HepG2 (cell line): ENCODE results near the gene FABP1. TPM values are rescaled to one million over a fixed set of nuclear protein-coding genes. Genes with fewer than 3 reads are reported as not detected.
A peak's percentile ranks its signal among the peaks of the same experiment; 100 is the strongest.

Source experiments
- ESRRA ChIP-seq: sonication (generic); formaldehyde crosslinking; IDR thresholded peaks from 2 replicates; pipeline ENCODE4 v1.5.1; 2020; ENCODE audit warnings: mild to moderate bottlenecking, low read depth, missing genetic modification reagents
- GATA4 ChIP-seq: sonication (generic); IDR thresholded peaks from 2 replicates; pipeline ENCODE4 v1.6.1; 2016; ENCODE audit warnings: antibody characterized with exemption, low read depth, borderline replicate concordance
- HDAC6 ChIP-seq: fragments of 200-600 bp; sonication (generic); IDR thresholded peaks from 2 replicates; pipeline ENCODE4 v1.7.0; 2017; ENCODE audit warnings: mild to moderate bottlenecking, antibody characterized with exemption, low read length, low read depth
- HMG20B ChIP-seq: conservative IDR thresholded peaks from 2 replicates; pipeline ENCODE4 v1.6.1; 2016; ENCODE audit warnings: missing genetic modification reagents, missing compliant biosample characterization
- HNRNPLL ChIP-seq: fragments of 200-400 bp; formaldehyde crosslinking; IDR thresholded peaks from 2 replicates; pipeline ENCODE4 v1.6.1; 2017; ENCODE audit warnings: mild to moderate bottlenecking, low read depth, low read length; ENCODE audit not compliant: poor library complexity, severe bottlenecking
- HOXA3 ChIP-seq: sonication (generic); formaldehyde crosslinking; IDR thresholded peaks from 2 replicates; pipeline ENCODE4 v1.5.0; 2020; ENCODE audit warnings: missing genetic modification reagents
- KLF12 ChIP-seq: sonication (generic); formaldehyde crosslinking; IDR thresholded peaks from 2 replicates; pipeline ENCODE4 v1.4.0; 2020; ENCODE audit warnings: missing genetic modification reagents, borderline replicate concordance
- NKX3-1 ChIP-seq: sonication (generic); formaldehyde crosslinking; IDR thresholded peaks from 2 replicates; pipeline ENCODE4 v1.5.0; 2020; ENCODE audit warnings: missing genetic modification reagents
- POLR2AphosphoS2 ChIP-seq: IDR thresholded peaks from 2 replicates; pipeline ENCODE4 v1.6.1; 2011; ENCODE audit warnings: low read depth, low read length, improper control_type of control experiment
- RFX5 ChIP-seq: IDR thresholded peaks from 2 replicates; pipeline ENCODE4 v1.6.1; 2011; ENCODE audit warnings: low read depth, low read length, improper control_type of control experiment
- SIN3B ChIP-seq: fragments of 150-350 bp; IDR thresholded peaks from 2 replicates; pipeline ENCODE4 v1.6.1; 2014; ENCODE audit warnings: low read length
- SOX5 ChIP-seq: IDR thresholded peaks from 2 replicates; pipeline ENCODE4 v1.6.1; 2016; ENCODE audit warnings: borderline replicate concordance
- SRSF9 ChIP-seq: fragments of 200-400 bp; formaldehyde crosslinking; IDR thresholded peaks from 2 replicates; pipeline ENCODE4 v1.6.1; 2018; ENCODE audit warnings: borderline replicate concordance, mild to moderate bottlenecking, low read depth, low read length; ENCODE audit not compliant: insufficient read depth, poor library complexity, severe bottlenecking
- SYNCRIP ChIP-seq: fragments of 200-400 bp; formaldehyde crosslinking; IDR thresholded peaks from 2 replicates; pipeline ENCODE4 v1.6.1; 2018; ENCODE audit warnings: mild to moderate bottlenecking, low read depth, low read length; ENCODE audit not compliant: insufficient read depth
- U2AF1 ChIP-seq: fragments of 200-400 bp; formaldehyde crosslinking; optimal IDR thresholded peaks from 2 replicates; pipeline ENCODE3; 2017; ENCODE audit warnings: mild to moderate bottlenecking, low read depth, low read length
- ZFP41 ChIP-seq: sonication (generic); formaldehyde crosslinking; IDR thresholded peaks from 2 replicates; pipeline ENCODE4 v1.4.0; 2020; ENCODE audit warnings: mild to moderate bottlenecking, missing genetic modification reagents, borderline replicate concordance
- ZIK1 ChIP-seq: sonication (generic); formaldehyde crosslinking; IDR thresholded peaks from 2 replicates; pipeline ENCODE4 v1.5.0; 2020; ENCODE audit warnings: mild to moderate bottlenecking, low read depth, missing genetic modification reagents, borderline replicate concordance
- ZNF251 ChIP-seq: sonication (generic); formaldehyde crosslinking; IDR thresholded peaks from 2 replicates; pipeline ENCODE4 v1.9.0; 2021; ENCODE audit warnings: mild to moderate bottlenecking, missing genetic modification reagents
- ZNF441 ChIP-seq: sonication (generic); formaldehyde crosslinking; IDR thresholded peaks from 2 replicates; pipeline ENCODE4 v1.7.0; 2021; ENCODE audit warnings: missing genetic modification reagents, borderline replicate concordance
- ZNF607 ChIP-seq: sonication (generic); formaldehyde crosslinking; IDR thresholded peaks from 2 replicates; pipeline ENCODE4 v1.5.1; 2020; ENCODE audit warnings: missing genetic modification reagents, mild to moderate bottlenecking, borderline replicate concordance
- ZNF678 ChIP-seq: sonication (generic); formaldehyde crosslinking; IDR thresholded peaks from 2 replicates; pipeline ENCODE4 v1.4.0; 2020; ENCODE audit warnings: mild to moderate bottlenecking, missing genetic modification reagents
- ZNF724P ChIP-seq: sonication (generic); formaldehyde crosslinking; IDR thresholded peaks from 2 replicates; pipeline ENCODE4 v1.8.0; 2022; ENCODE audit warnings: missing genetic modification reagents, borderline replicate concordance
- ZNF747 ChIP-seq: sonication (generic); formaldehyde crosslinking; IDR thresholded peaks from 2 replicates; pipeline ENCODE4 v1.8.1; 2023; ENCODE audit warnings: missing genetic modification reagents, mild to moderate bottlenecking, borderline replicate concordance
- ZNF883 ChIP-seq: sonication (generic); formaldehyde crosslinking; IDR thresholded peaks from 2 replicates; pipeline ENCODE4 v1.5.1; 2020; ENCODE audit warnings: mild to moderate bottlenecking, missing genetic modification reagents; ENCODE audit errors: not compliant biosample characterization
- polyA plus RNA-seq, 8 experiments: library from polyadenylated mRNA; depleted of rRNA in 3 of 8; stranded (reverse) in 7 of 8; unstranded in 1 of 8; fragments of >200 nt; fragmentation: Illumina TruSeq in 4 of 8; extraction: Trizol in 4 of 8; gene quantifications; 2 replicates each; pipeline versions ENCODE4 v1.2.1 to v1.2.3, GENCODE V29; 2011 to 2016; ENCODE audit warnings: low read depth in 4 of 8, missing spikeins in 1 of 8, mixed read lengths in 1 of 8; ENCODE audit not compliant: insufficient read depth in 1 of 8
- total RNA-seq, 5 experiments: library from RNA; depleted of rRNA; stranded (reverse); fragments of >200 nt; fragmentation: Illumina TruSeq; extraction: Trizol; gene quantifications; 2 replicates each; pipeline ENCODE4 v1.2.3, GENCODE V29; 2016; ENCODE audit warnings: low read depth in 1 of 5
- TF ChIP-seq, protein P1 (sequence below): sonication (generic); formaldehyde crosslinking; IDR thresholded peaks from 2 replicates; pipeline ENCODE4 v1.5.1; 2020; ENCODE audit warnings: mild to moderate bottlenecking, missing genetic modification reagents, moderate library complexity
- TF ChIP-seq, protein P2 (sequence below): sonication (generic); formaldehyde crosslinking; IDR thresholded peaks from 2 replicates; pipeline ENCODE4 v1.5.1; 2020; ENCODE audit warnings: missing genetic modification reagents, mild to moderate bottlenecking, borderline replicate concordance

FABP1 gene
- total and polyA plus RNA-seq, 2 of the 13 experiments (the other 11 are each of a cell fraction or from before 2014, with no cell fraction given) = 644 to 1,608 TPM

DNA sequence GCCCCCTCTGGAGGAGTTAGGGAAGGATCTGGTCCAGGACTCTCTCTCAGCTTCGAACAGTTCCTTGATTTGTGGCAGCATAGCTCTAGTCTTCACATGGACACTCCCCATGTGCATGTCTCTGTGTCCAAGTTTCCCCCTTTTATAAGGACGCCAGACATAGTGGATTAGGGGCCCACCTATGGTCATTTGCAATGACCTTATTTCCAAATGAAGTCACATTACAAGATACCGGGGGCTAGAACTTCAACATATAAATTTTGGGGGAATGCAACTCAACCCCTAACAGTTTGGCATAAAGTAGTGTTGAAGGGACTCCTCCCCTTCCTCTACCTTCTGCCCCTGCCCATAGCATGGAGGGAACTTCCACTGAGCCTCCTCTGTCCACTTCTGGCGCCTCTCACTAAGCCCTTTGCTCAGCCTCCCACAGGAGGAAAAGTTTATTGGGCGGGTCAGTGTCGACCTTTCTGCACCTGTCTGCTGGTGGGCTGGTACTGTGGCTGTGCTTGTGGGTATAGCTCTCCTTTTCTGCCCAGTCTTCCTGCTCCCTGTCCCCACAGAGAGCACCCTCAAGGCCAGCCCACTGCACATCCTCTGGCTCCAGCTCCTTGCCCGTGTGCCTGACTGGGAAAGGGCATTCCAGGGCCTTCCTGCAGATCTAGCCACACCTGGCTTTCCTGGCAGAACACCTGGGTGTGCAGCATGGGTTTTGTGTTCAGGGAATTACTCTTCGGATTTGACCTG lies 5.5 kb downstream of the FABP1 start (continued):
- TF ChIP-seq ZNF678 (CRISPR knock-in tag) (peak; percentile 70; the same call in 1 of the 2 replicates), KLF12 (CRISPR knock-in tag) (no peak), ZIK1 (no peak), ZNF251 (0 out of 2 replicates have a peak, but pooled peaks have one; percentile 21), RFX5 (no peak), ZNF724P (0 out of 2 replicates have a peak, but pooled peaks have one; percentile 63), ZNF607 (no peak), U2AF1 (no peak), SOX5 (CRISPR knock-in tag) (0 out of 2 replicates have a peak, but pooled peaks have one; percentile 7), SYNCRIP (no peak), NKX3-1 (peak; percentile 53; the same call in 1 of the 2 replicates), ZNF883 (CRISPR knock-in tag) (no peak), HDAC6 (no peak), ESRRA (CRISPR knock-in tag) (no peak), ZNF441 (CRISPR knock-in tag) (peak; percentile 39; the same call in 1 of the 2 replicates), ZFP41 (CRISPR knock-in tag) (0 out of 2 replicates have a peak, but pooled peaks have one; percentile 33), HNRNPLL (no peak), SRSF9 (no peak), SIN3B (no peak), GATA4 (peak; percentile 49; the same call in 1 of the 2 replicates), HOXA3 (CRISPR knock-in tag) (peak; percentile 67), POLR2AphosphoS2 (no peak), ZNF747 (CRISPR knock-in tag) (peak; percentile 76; the same call in 1 of the 2 replicates), HMG20B (CRISPR knock-in tag) (no peak)
- TF ChIP-seq, protein P1, sequence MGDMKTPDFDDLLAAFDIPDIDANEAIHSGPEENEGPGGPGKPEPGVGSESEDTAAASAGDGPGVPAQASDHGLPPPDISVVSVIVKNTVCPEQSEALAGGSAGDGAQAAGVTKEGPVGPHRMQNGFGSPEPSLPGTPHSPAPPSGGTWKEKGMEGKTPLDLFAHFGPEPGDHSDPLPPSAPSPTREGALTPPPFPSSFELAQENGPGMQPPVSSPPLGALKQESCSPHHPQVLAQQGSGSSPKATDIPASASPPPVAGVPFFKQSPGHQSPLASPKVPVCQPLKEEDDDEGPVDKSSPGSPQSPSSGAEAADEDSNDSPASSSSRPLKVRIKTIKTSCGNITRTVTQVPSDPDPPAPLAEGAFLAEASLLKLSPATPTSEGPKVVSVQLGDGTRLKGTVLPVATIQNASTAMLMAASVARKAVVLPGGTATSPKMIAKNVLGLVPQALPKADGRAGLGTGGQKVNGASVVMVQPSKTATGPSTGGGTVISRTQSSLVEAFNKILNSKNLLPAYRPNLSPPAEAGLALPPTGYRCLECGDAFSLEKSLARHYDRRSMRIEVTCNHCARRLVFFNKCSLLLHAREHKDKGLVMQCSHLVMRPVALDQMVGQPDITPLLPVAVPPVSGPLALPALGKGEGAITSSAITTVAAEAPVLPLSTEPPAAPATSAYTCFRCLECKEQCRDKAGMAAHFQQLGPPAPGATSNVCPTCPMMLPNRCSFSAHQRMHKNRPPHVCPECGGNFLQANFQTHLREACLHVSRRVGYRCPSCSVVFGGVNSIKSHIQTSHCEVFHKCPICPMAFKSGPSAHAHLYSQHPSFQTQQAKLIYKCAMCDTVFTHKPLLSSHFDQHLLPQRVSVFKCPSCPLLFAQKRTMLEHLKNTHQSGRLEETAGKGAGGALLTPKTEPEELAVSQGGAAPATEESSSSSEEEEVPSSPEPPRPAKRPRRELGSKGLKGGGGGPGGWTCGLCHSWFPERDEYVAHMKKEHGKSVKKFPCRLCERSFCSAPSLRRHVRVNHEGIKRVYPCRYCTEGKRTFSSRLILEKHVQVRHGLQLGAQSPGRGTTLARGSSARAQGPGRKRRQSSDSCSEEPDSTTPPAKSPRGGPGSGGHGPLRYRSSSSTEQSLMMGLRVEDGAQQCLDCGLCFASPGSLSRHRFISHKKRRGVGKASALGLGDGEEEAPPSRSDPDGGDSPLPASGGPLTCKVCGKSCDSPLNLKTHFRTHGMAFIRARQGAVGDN (CRISPR knock-in tag) = peak; percentile 69
- TF ChIP-seq, protein P2, sequence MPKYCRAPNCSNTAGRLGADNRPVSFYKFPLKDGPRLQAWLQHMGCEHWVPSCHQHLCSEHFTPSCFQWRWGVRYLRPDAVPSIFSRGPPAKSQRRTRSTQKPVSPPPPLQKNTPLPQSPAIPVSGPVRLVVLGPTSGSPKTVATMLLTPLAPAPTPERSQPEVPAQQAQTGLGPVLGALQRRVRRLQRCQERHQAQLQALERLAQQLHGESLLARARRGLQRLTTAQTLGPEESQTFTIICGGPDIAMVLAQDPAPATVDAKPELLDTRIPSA = no peak
